ENCODE data around the gene CECR2.

The CECR2 gene

GRCh38 chr22:17597217-17597616 is 228.0 kb downstream of the CECR2 start:
- Mint-ChIP-seq H3K27ac (no peak overlapping the region), H3K9me3 (no peaks in the 10 kb centered on the region), H3K4me3 (no peak overlapping the region), H3K4me1 (peaks cover 22% of the 10 kb centered on the region), H3K27me3 (no peaks in the 10 kb centered on the region), H3K36me3 (peaks cover 51% of the 10 kb centered on the region)
- DNase-seq (ENCODE audit: low spot score in 2 of 2): no peak
- no peak for ATAC-seq (ENCODE audit: low read depth)

DNA sequence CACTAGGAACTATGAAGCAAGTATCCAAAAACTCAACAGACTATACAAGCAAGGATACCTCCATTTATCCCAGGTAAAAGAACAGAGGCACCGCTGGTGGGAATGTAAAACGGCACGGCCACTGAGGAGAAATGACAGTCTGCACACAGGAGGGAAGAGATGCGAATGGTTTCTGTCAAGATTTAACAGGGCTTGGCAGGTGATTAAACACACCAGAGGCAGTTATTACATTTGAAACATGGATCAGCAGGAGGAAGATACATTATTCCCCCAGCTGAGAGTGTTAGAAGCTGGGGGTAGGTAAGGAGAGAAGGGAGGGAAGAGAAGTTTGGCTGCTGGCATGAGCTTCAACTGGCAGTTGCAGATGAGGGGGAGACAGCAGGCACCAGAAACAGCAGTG is 229.1 kb downstream of the CECR2 start:
- peaks cover 22% of the 10 kb centered on the region for H3K4me1 Mint-ChIP-seq
- no peak overlapping the region for H3K4me3 Mint-ChIP-seq
- DNase-seq (ENCODE audit: low spot score in 2 of 2): no peak
- H3K9me3 Mint-ChIP-seq: no peaks in the 10 kb centered on the region
- no peaks in the 10 kb centered on the region for H3K27me3 Mint-ChIP-seq
- peaks cover 43% of the 10 kb centered on the region for H3K36me3 Mint-ChIP-seq
- no peak overlapping the region for H3K27ac Mint-ChIP-seq
- ATAC-seq (ENCODE audit: low read depth): no peak

- Mint-ChIP-seq H3K36me3 (peaks cover 38% of the 10 kb centered on the region), H3K9me3 (no peaks in the 10 kb centered on the region), H3K4me3 (no peak overlapping the region), H3K27ac (peak overlapping the region; percentile 0), H3K4me1 (peaks cover 4% of the 10 kb centered on the region), H3K27me3 (no peaks in the 10 kb centered on the region)
- DNase-seq (ENCODE audit: low spot score in 2 of 2): no peak
- no peak for ATAC-seq (ENCODE audit: low read depth)
These were observed 231.8 kb downstream of the CECR2 start for GRCh38 chr22:17601031-17601430.

DNA sequence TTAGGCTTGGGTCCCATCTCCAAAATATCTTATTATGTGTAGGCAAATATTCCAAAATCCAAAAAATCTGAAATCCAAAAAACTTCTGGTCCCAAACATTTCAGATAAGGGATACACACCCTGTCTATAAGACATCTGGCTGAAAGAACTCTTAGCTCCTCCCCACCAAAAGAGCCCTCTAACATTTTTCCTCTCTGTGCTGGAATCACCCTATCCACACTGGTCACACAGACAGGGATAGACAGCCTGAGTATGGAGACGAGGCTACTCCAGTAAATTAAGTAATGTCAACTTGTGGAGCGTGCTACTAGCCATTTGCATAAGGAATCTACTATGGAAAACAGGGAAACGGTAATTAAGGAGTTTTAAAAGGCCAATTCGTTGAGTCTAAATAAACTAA is 234.4 kb downstream of the CECR2 start:
- no peaks in the 10 kb centered on the region for H3K9me3 Mint-ChIP-seq
- peaks cover 15% of the 10 kb centered on the region for H3K36me3 Mint-ChIP-seq
- no peak for ATAC-seq (ENCODE audit: low read depth)
- no peak overlapping the region for H3K4me3 Mint-ChIP-seq
- no peak overlapping the region for H3K27ac Mint-ChIP-seq
- H3K4me1 Mint-ChIP-seq: no peaks in the 10 kb centered on the region
- DNase-seq (ENCODE audit: low spot score in 2 of 2): no peak
- no peaks in the 10 kb centered on the region for H3K27me3 Mint-ChIP-seq

DNA sequence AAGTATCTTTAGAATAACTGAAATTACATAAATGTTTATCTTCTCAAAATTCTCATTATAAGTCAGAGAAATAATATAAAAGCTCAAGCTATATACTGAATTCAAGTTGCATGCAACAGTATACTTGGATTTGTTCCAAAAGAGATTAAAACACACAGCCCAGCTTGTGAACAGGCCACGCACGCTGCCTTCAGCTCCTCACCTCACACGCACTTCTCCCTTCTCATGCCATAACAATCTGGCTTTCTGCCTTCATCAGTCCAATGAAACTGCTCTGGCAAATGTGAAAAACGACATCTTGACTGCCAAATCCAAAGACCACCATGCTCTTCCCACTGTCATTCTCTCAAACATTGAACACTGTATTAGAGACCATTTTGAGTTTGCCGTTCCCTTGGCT is 237.2 kb downstream of the CECR2 start:
- no peaks in the 10 kb centered on the region for H3K4me1 Mint-ChIP-seq
- ATAC-seq (ENCODE audit: low read depth) (no peak), DNase-seq (ENCODE audit: low spot score in 2 of 2) (no peak)
- H3K27ac Mint-ChIP-seq: no peak overlapping the region
- H3K4me3 Mint-ChIP-seq: no peak overlapping the region
- no peaks in the 10 kb centered on the region for H3K9me3 Mint-ChIP-seq
- no peaks in the 10 kb centered on the region for H3K27me3 Mint-ChIP-seq
- H3K36me3 Mint-ChIP-seq: peaks cover 4% of the 10 kb centered on the region
